Measurements from ENCODE around the gene ANXA4. TPM values are rescaled to one million over a fixed set of nuclear protein-coding genes. Genes with fewer than 3 reads are reported as not detected.
"Not testable (repeated sequence)": the region's sequence is repeated elsewhere in the genome, so short reads cannot be mapped to it uniquely, and the experiment has no call there.

The ANXA4 gene
- total RNA-seq, 2 experiments from 2014 or later, result 24.8 to 30.7 TPM

GRCh38 chr2:69768789-69769188 is 26.9 kb downstream of the ANXA4 start:
- H3K9me3 Mint-ChIP-seq (ENCODE audit: low read depth), result no peaks in the 10 kb centered on the region
- H3K4me3 Mint-ChIP-seq, result no peak overlapping the region
- no peaks in the 10 kb centered on the region for H3K27me3 Mint-ChIP-seq
- H3K27ac Mint-ChIP-seq, result no peak overlapping the region
- no peaks in the 10 kb centered on the region for H3K36me3 Mint-ChIP-seq (ENCODE audit: low read depth)
- peaks cover 49% of the 10 kb centered on the region for H3K4me1 Mint-ChIP-seq
- ATAC-seq, result no peak
- intact Hi-C loops (cut with DNase I, micrococcal nuclease), result no loop called here
- no peak for DNase-seq
- ChIA-PET POLR2A (no interaction called here), CTCF (interaction anchor here (0.6 to 1.6 kb wide), 4 partner anchors 8 to 126 kb away, joined by 3 to 7 read pairs (median 4); no protein-coding TSS in a partner anchor)

GRCh38 chr2:69769272-69769671 is 27.3 kb downstream of the ANXA4 start:
- Mint-ChIP-seq H3K27me3 (no peaks in the 10 kb centered on the region), H3K36me3 (ENCODE audit: low read depth) (no peaks in the 10 kb centered on the region), H3K9me3 (ENCODE audit: low read depth) (no peaks in the 10 kb centered on the region), H3K4me1 (peaks cover 49% of the 10 kb centered on the region), H3K4me3 (no peak overlapping the region), H3K27ac (no peak overlapping the region)
- DNase-seq, result no peak
- no peak for ATAC-seq
- POLR2A ChIA-PET, result no interaction called here
- CTCF ChIA-PET, result interaction anchor here (0.6 to 0.8 kb wide), 2 partner anchors 7 to 125 kb away, joined by 3 to 4 read pairs; no protein-coding TSS in a partner anchor
- intact Hi-C loops (cut with DNase I, micrococcal nuclease), result no loop called here

- peak; percentile 37 for DNase-seq
- CTCF ChIA-PET, result no interaction called here
- Mint-ChIP-seq H3K27me3 (no peaks in the 10 kb centered on the region), H3K36me3 (ENCODE audit: low read depth) (no peaks in the 10 kb centered on the region), H3K27ac (peak overlapping the region; percentile 38), H3K9me3 (ENCODE audit: low read depth) (no peaks in the 10 kb centered on the region), H3K4me1 (peaks cover 49% of the 10 kb centered on the region), H3K4me3 (no peak overlapping the region)
- intact Hi-C loops (cut with DNase I, micrococcal nuclease), result loop anchor here in 1 of 2 experiments (5.0 to 10.0 kb wide), 3 partner anchors 57 to 715 kb away; partner anchors contain the start of gene GMCL1
- peak; percentile 28 for ATAC-seq
- POLR2A ChIA-PET, result no interaction called here
These were observed 28.3 kb downstream of the ANXA4 start for GRCh38 chr2:69770193-69770702.

- Mint-ChIP-seq H3K27ac (no peak overlapping the region), H3K9me3 (ENCODE audit: low read depth) (no peaks in the 10 kb centered on the region), H3K27me3 (no peaks in the 10 kb centered on the region), H3K4me1 (peaks cover 49% of the 10 kb centered on the region), H3K4me3 (no peak overlapping the region), H3K36me3 (ENCODE audit: low read depth) (no peaks in the 10 kb centered on the region)
- no peak for DNase-seq
- intact Hi-C loops (cut with DNase I, micrococcal nuclease), result loop anchor here in 1 of 2 experiments (5.0 to 10.0 kb wide), 3 partner anchors 57 to 716 kb away; partner anchors contain the start of gene GMCL1
- POLR2A ChIA-PET, result no interaction called here
- CTCF ChIA-PET, result no interaction called here
- ATAC-seq, result no peak
These were observed 28.8 kb downstream of the ANXA4 start for GRCh38 chr2:69770747-69771146.

- ATAC-seq (no peak), DNase-seq (no peak)
- H3K4me1 Mint-ChIP-seq, result peaks cover 49% of the 10 kb centered on the region
- ChIA-PET CTCF (interaction anchor here (2.2 kb wide), 1 partner anchor 9 kb away, joined by 5 read pairs; no protein-coding TSS in a partner anchor), POLR2A (no interaction called here)
- no peaks in the 10 kb centered on the region for H3K27me3 Mint-ChIP-seq
- intact Hi-C loops (cut with DNase I, micrococcal nuclease), result loop anchor here in 1 of 2 experiments (5.0 to 10.0 kb wide), 3 partner anchors 56 to 717 kb away; partner anchors contain the start of gene GMCL1
- no peak overlapping the region for H3K4me3 Mint-ChIP-seq
- H3K9me3 Mint-ChIP-seq (ENCODE audit: low read depth), result peaks cover 2% of the 10 kb centered on the region
- H3K36me3 Mint-ChIP-seq (ENCODE audit: low read depth), result peaks cover 2% of the 10 kb centered on the region
- H3K27ac Mint-ChIP-seq, result no peak overlapping the region
These were observed 29.5 kb downstream of the ANXA4 start for GRCh38 chr2:69771461-69771860.

GRCh38 chr2:69773206-69773605 is 31.3 kb downstream of the ANXA4 start:
- intact Hi-C loops (cut with DNase I, micrococcal nuclease), result loop anchor here in 1 of 2 experiments (2.0 to 10.0 kb wide), 4 partner anchors 54 to 718 kb away; partner anchors contain the start of gene GMCL1
- Mint-ChIP-seq H3K36me3 (ENCODE audit: low read depth) (peaks cover 2% of the 10 kb centered on the region), H3K27me3 (no peaks in the 10 kb centered on the region), H3K9me3 (ENCODE audit: low read depth) (peaks cover 2% of the 10 kb centered on the region), H3K27ac (peak overlapping the region; percentile 76), H3K4me3 (no peak overlapping the region), H3K4me1 (peaks cover 50% of the 10 kb centered on the region)
- ATAC-seq, result peak; percentile 76
- ChIA-PET CTCF (interaction anchor here (0.6 to 2.2 kb wide), 6 partner anchors 10 to 360 kb away, joined by 3 to 6 read pairs (median 4); no protein-coding TSS in a partner anchor), POLR2A (interaction anchor here (0.6 kb wide), 1 partner anchor 481 kb away, joined by 5 read pairs; no protein-coding TSS in a partner anchor)
- DNase-seq, result peak; percentile 23

GRCh38 chr2:69774258-69774983 is 32.5 kb downstream of the ANXA4 start:
- CTCF ChIA-PET, result interaction anchor here (1.0 to 1.7 kb wide), 5 partner anchors 10 to 52 kb away, joined by 3 to 11 read pairs (median 4); no protein-coding TSS in a partner anchor
- H3K27me3 Mint-ChIP-seq; DNase-seq; H3K36me3 Mint-ChIP-seq (ENCODE audit: low read depth); H3K9me3 Mint-ChIP-seq (ENCODE audit: low read depth); H3K4me3 Mint-ChIP-seq; POLR2A ChIA-PET: not testable (repeated sequence)
- Mint-ChIP-seq H3K27ac (peak overlapping the region; percentile 49), H3K4me1 (peaks cover 51% of the 10 kb centered on the region)
- intact Hi-C loops (cut with DNase I, micrococcal nuclease), result loop anchor here in 1 of 2 experiments (2.0 to 10.0 kb wide), 4 partner anchors 32 to 720 kb away; partner anchors contain the start of genes ANXA4 and GMCL1
- peak; percentile 20 for ATAC-seq

- no peaks in the 10 kb centered on the region for H3K27me3 Mint-ChIP-seq
- peaks cover 45% of the 10 kb centered on the region for H3K4me1 Mint-ChIP-seq
- peaks cover 2% of the 10 kb centered on the region for H3K36me3 Mint-ChIP-seq (ENCODE audit: low read depth)
- peak overlapping the region; percentile 24 for H3K4me3 Mint-ChIP-seq
- intact Hi-C loops (cut with DNase I, micrococcal nuclease), result loop anchor here in 1 of 2 experiments (2.0 to 10.0 kb wide), 4 partner anchors 32 to 720 kb away; partner anchors contain the start of genes ANXA4 and GMCL1
- H3K9me3 Mint-ChIP-seq (ENCODE audit: low read depth), result peaks cover 2% of the 10 kb centered on the region
- DNase-seq (peak; percentile 57), ATAC-seq (peak; percentile 85)
- CTCF ChIA-PET, result interaction anchor here (0.7 to 1.7 kb wide), 7 partner anchors 10 to 470 kb away, joined by 3 to 11 read pairs (median 4); no protein-coding TSS in a partner anchor
- POLR2A ChIA-PET, result interaction anchor here (0.5 to 0.7 kb wide), 2 partner anchors 38 to 95 kb away, joined by 3 to 5 read pairs; no protein-coding TSS in a partner anchor
- H3K27ac Mint-ChIP-seq, result peak overlapping the region; percentile 49
These were observed 33.3 kb downstream of the ANXA4 start for GRCh38 chr2:69774984-69775982.

- intact Hi-C loops (cut with DNase I, micrococcal nuclease), result loop anchor here in 1 of 2 experiments (10.0 kb wide), 1 partner anchor 722 kb away; no protein-coding TSS in a partner anchor
- H3K27ac Mint-ChIP-seq, result no peak overlapping the region
- ChIA-PET CTCF (interaction anchor here (0.7 to 1.5 kb wide), 6 partner anchors 8 to 32 kb away, joined by 3 to 5 read pairs (median 3); no protein-coding TSS in a partner anchor), POLR2A (no interaction called here)
- H3K27me3 Mint-ChIP-seq, result no peaks in the 10 kb centered on the region
- DNase-seq (no peak), ATAC-seq (no peak)
- H3K36me3 Mint-ChIP-seq (ENCODE audit: low read depth), result peaks cover 2% of the 10 kb centered on the region
- H3K9me3 Mint-ChIP-seq (ENCODE audit: low read depth), result peaks cover 2% of the 10 kb centered on the region
- no peak overlapping the region for H3K4me3 Mint-ChIP-seq
- peaks cover 38% of the 10 kb centered on the region for H3K4me1 Mint-ChIP-seq
These were observed 35.2 kb downstream of the ANXA4 start for GRCh38 chr2:69776886-69777785.

- no peak for ATAC-seq
- intact Hi-C loops (cut with DNase I, micrococcal nuclease), result loop anchor here in 1 of 2 experiments (10.0 kb wide), 1 partner anchor 723 kb away; no protein-coding TSS in a partner anchor
- Mint-ChIP-seq H3K36me3 (ENCODE audit: low read depth) (peaks cover 2% of the 10 kb centered on the region), H3K4me1 (peaks cover 37% of the 10 kb centered on the region), H3K27ac (no peak overlapping the region), H3K4me3 (no peak overlapping the region), H3K9me3 (ENCODE audit: low read depth) (peaks cover 2% of the 10 kb centered on the region), H3K27me3 (no peaks in the 10 kb centered on the region)
- ChIA-PET POLR2A (no interaction called here), CTCF (interaction anchor here (0.7 to 1.1 kb wide), 3 partner anchors 17 to 31 kb away, joined by 3 to 5 read pairs (median 3); no protein-coding TSS in a partner anchor)
- no peak for DNase-seq
These were observed 35.8 kb downstream of the ANXA4 start for GRCh38 chr2:69777786-69778105.

Data from activated CD4-positive, alpha-beta T cell treated with anti-CD3 and anti-CD28 coated beads for 36 hours (primary cell).